Upper lobe of left lung (tissue), 4 donors: Measurements from ENCODE around the gene IGFLR1.

ENCODE experiments used
- EP300 ChIP-seq, 4 donors: sonication (generic); formaldehyde crosslinking; IDR thresholded peaks; one replicate each; pipeline ENCODE4 v1.5.1; 2017; ENCODE audit warnings: antibody characterized with exemption in 4 of 4, control low read depth in 2 of 4
- POLR2AphosphoS5 ChIP-seq, 2 donors: sonication (generic); formaldehyde crosslinking; IDR thresholded peaks; one replicate each; pipeline ENCODE4 v1.5.1; 2017; ENCODE audit warnings: antibody characterized with exemption in 2 of 2
- TF ChIP-seq, protein P1 (sequence below), 6 experiments: fragments of 450-650 bp in 4 of 6; fragments of 200-600 bp in 2 of 6; sonication (generic) in 2 of 6; IDR thresholded peaks; one replicate each; pipeline ENCODE4 v1.5.1; 2016 to 2019; ENCODE audit warnings: antibody characterized with exemption in 6 of 6

DNA sequence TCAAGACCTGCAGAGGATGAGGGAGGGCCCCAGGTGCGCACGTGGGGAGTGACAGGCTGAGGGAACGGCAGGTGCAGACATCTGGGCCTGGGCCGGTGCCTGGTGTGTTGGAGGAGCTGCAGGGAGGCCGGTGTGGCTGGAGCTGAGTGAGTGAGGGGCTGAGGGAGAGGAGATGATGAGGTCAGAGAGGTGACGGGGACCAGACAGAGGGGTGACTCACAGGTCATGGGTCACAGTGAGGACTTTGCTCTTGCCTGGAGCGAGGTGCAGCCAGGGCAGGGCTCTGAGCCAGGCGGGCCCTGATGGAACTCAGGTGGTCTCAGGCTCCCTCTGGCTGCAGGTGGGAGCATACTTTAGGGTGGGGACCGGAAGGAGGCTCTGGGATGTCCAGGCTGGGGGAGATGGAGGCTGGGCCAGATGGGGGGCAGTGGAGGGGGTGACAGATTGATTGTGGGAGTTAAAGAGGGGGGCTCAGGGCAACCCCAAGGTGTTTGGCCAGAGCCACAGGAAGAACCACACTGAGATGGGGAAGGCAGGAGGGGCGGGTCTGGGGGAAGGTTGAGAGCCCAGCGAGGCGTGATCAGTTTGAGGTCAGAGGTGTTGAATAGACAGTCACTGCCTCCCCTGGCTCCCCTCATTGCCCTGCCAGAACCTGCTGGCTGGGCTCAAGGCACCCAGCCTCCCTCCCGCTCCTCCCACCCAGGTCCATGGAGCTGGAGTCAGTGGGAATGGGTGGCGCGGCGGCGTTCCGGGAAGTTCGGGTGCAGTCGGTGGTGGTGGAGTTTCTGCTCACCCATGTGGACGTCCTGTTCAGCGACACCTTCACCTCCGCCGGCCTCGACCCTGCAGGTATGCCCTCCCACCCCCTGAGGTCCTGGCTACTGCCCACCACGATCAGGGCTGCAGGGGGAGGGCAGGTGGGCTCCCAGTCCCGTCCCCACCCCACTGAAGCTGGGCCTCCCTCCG, 41.5 kb upstream of the IGFLR1 start:
- TF ChIP-seq, protein P1, sequence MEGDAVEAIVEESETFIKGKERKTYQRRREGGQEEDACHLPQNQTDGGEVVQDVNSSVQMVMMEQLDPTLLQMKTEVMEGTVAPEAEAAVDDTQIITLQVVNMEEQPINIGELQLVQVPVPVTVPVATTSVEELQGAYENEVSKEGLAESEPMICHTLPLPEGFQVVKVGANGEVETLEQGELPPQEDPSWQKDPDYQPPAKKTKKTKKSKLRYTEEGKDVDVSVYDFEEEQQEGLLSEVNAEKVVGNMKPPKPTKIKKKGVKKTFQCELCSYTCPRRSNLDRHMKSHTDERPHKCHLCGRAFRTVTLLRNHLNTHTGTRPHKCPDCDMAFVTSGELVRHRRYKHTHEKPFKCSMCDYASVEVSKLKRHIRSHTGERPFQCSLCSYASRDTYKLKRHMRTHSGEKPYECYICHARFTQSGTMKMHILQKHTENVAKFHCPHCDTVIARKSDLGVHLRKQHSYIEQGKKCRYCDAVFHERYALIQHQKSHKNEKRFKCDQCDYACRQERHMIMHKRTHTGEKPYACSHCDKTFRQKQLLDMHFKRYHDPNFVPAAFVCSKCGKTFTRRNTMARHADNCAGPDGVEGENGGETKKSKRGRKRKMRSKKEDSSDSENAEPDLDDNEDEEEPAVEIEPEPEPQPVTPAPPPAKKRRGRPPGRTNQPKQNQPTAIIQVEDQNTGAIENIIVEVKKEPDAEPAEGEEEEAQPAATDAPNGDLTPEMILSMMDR (IDR thresholded peaks at IDR 0.05): no peak
- TF ChIP-seq POLR2AphosphoS5 (IDR thresholded peaks at IDR 0.05): no peak
- TF ChIP-seq EP300 (IDR thresholded peaks at IDR 0.05): no peak
